RPMI7951 (cell line): Measurements from ENCODE around the gene PTBP1. TPM values are rescaled to one million over a fixed set of nuclear protein-coding genes. Genes with fewer than 3 reads are reported as not detected.
"Not testable (repeated sequence)": the region's sequence is repeated elsewhere in the genome, so short reads cannot be mapped to it uniquely, and the experiment has no call there.

Experiments
- DNase-seq: peaks from one replicate; pipeline ENCODE4 v3.0.0-alpha.2; 2012; ENCODE audit warnings: low read depth
- total RNA-seq: library from RNA; depleted of rRNA; stranded (reverse); fragments of >200 nt; shearing (Covaris generic); gene quantifications from 2 replicates; pipeline ENCODE4 v1.2.3, GENCODE V29; 2014; rRNA removed

The PTBP1 gene
- total RNA-seq, 1 experiment from 2014 or later, result 112 TPM

- DNase-seq, result not testable (repeated sequence)
These were observed 56.5 kb downstream of the PTBP1 start for GRCh38 chr19:853614-854220.

- DNase-seq, result no peak
These were observed 57.3 kb downstream of the PTBP1 start for GRCh38 chr19:854549-854948.

GRCh38 chr19:855142-855541 is 57.9 kb downstream of the PTBP1 start:
- no peak for DNase-seq

- DNase-seq, result no peak
These were observed 58.4 kb downstream of the PTBP1 start for GRCh38 chr19:855566-856120.

GRCh38 chr19:858284-858683 is 61.0 kb downstream of the PTBP1 start:
- DNase-seq, result no peak

GRCh38 chr19:858868-859843 is 61.9 kb downstream of the PTBP1 start, which contains the start of gene CFD:
Gene CFD, plus strand, starts transcription at chr19:859664. Its CDS starts 26 bp downstream, at chr19:859690.
- peak; percentile 56 for DNase-seq

- no peak for DNase-seq
These were observed 64.0 kb downstream of the PTBP1 start for GRCh38 chr19:861141-861755.

Other genes starting within 250 kb of the PTBP1 start
- 911 and 1,158 TPM in 2 replicates for gene BSG, start 224.9 kb upstream of the PTBP1 start, total RNA-seq
- 0.24 and 0.39 TPM in 2 replicates for gene HCN2, start 207.6 kb upstream of the PTBP1 start, total RNA-seq
- gene POLRMT, start 163.9 kb upstream of the PTBP1 start, total RNA-seq, result 19.3 and 20.5 TPM in 2 replicates
- 0.39 TPM in 1 of 2 replicates, not detected in the other for gene FGF22, start 157.6 kb upstream of the PTBP1 start, total RNA-seq
- gene RNF126, start 134.2 kb upstream of the PTBP1 start, total RNA-seq, result 29.3 and 48.7 TPM in 2 replicates
- 4.4 and 19.8 TPM in 2 replicates for gene FSTL3, start 121.1 kb upstream of the PTBP1 start, total RNA-seq
- not detected in 2 replicates for gene PRSS57, start 102.0 kb upstream of the PTBP1 start, total RNA-seq
- gene PALM, start 88.5 kb upstream of the PTBP1 start, total RNA-seq, result 0.10 TPM in 1 of 2 replicates, not detected in the other
- gene MISP, start 46.3 kb upstream of the PTBP1 start, total RNA-seq, result not detected in 2 replicates
- gene PLPPR3, start 24.5 kb downstream of the PTBP1 start, total RNA-seq, result not detected in 2 replicates
- gene AZU1, start 30.4 kb downstream of the PTBP1 start, total RNA-seq, result not detected in 2 replicates
- not detected in 2 replicates for gene PRTN3, start 43.5 kb downstream of the PTBP1 start, total RNA-seq
- not detected in 2 replicates for gene ELANE, start 54.9 kb downstream of the PTBP1 start, total RNA-seq
- 0.29 and 0.60 TPM in 2 replicates for gene CFD, start 62.2 kb downstream of the PTBP1 start, total RNA-seq
- 15.1 and 16.5 TPM in 2 replicates for gene MED16, start 95.7 kb downstream of the PTBP1 start, total RNA-seq
- not detected in 2 replicates for gene RNU6-9, start 96.0 kb downstream of the PTBP1 start, total RNA-seq
- gene R3HDM4, start 115.8 kb downstream of the PTBP1 start, total RNA-seq, result 19.7 and 29.3 TPM in 2 replicates
- gene KISS1R, start 119.9 kb downstream of the PTBP1 start, total RNA-seq, result not detected in 2 replicates
- 5.3 and 5.6 TPM in 2 replicates for gene ARID3A, start 128.6 kb downstream of the PTBP1 start, total RNA-seq
- gene WDR18, start 186.9 kb downstream of the PTBP1 start, total RNA-seq, result 47.7 and 67.0 TPM in 2 replicates
- 0.20 and 0.24 TPM in 2 replicates for gene GRIN3B, start 203.0 kb downstream of the PTBP1 start, total RNA-seq
- 46.9 and 58.0 TPM in 2 replicates for gene TMEM259, start 223.7 kb downstream of the PTBP1 start, total RNA-seq
- not detected in 2 replicates for gene RNU6-2, start 224.1 kb downstream of the PTBP1 start, total RNA-seq
- gene CNN2, start 229.2 kb downstream of the PTBP1 start, total RNA-seq, result 179 and 199 TPM in 2 replicates
- 1.5 and 3.4 TPM in 2 replicates for gene ABCA7, start 242.7 kb downstream of the PTBP1 start, total RNA-seq